LNCaP clone FGC (cell line): Measurements from ENCODE around the gene SIK1.

Experiments used
- DNase-seq: peaks from one replicate; pipeline ENCODE4 v3.0.0-alpha.2; 2011; ENCODE audit warnings: low read depth
- H3K4me3 ChIP-seq: 2 replicates; pipeline ENCODE4 v1.5.1; 2011; ENCODE audit warnings: mild to moderate bottlenecking, low read depth, low read length, control low read depth
- TF ChIP-seq, protein P1 (sequence below): IDR thresholded peaks from 2 replicates; pipeline ENCODE4 v1.5.1; 2012; ENCODE audit warnings: mild to moderate bottlenecking; ENCODE audit not compliant: control insufficient read depth, insufficient read depth; ENCODE audit errors: extremely low read depth

Gene SIK1

DNA sequence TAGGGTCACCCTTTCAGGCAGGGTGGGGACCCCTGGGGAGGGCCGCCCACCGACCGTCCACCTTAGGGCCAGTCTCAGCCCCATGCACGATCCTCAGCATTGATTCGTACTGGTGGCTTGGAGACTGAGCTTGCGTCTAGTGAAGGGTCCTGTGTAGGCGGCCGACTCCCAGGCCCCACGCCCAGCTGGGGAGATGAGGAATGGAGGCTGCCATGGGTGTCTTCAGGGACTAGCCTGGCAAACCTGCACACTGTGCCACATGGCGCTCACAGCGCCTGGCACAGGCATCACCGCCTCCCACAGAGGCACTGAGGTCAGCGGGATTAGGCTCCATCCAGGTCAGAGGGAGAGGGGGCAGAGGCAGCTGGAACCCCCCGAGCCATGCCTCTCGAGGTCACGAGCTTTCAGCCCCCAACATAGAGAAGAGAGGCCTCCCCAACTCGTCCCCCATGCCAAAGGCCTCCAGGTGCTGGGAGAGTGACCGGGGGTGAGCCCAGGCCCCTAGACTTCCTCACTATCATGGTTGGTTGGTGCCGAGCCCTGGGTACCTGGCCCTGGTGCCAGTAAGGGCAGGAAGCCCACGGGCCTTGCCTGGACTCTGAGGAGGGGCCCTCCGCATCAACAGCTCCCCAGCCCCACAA lies 51.0 kb downstream of the SIK1 start:
- no peak for DNase-seq
- H3K4me3 ChIP-seq: no peak overlapping the region
- TF ChIP-seq, protein P1, sequence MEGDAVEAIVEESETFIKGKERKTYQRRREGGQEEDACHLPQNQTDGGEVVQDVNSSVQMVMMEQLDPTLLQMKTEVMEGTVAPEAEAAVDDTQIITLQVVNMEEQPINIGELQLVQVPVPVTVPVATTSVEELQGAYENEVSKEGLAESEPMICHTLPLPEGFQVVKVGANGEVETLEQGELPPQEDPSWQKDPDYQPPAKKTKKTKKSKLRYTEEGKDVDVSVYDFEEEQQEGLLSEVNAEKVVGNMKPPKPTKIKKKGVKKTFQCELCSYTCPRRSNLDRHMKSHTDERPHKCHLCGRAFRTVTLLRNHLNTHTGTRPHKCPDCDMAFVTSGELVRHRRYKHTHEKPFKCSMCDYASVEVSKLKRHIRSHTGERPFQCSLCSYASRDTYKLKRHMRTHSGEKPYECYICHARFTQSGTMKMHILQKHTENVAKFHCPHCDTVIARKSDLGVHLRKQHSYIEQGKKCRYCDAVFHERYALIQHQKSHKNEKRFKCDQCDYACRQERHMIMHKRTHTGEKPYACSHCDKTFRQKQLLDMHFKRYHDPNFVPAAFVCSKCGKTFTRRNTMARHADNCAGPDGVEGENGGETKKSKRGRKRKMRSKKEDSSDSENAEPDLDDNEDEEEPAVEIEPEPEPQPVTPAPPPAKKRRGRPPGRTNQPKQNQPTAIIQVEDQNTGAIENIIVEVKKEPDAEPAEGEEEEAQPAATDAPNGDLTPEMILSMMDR: no peak

DNA sequence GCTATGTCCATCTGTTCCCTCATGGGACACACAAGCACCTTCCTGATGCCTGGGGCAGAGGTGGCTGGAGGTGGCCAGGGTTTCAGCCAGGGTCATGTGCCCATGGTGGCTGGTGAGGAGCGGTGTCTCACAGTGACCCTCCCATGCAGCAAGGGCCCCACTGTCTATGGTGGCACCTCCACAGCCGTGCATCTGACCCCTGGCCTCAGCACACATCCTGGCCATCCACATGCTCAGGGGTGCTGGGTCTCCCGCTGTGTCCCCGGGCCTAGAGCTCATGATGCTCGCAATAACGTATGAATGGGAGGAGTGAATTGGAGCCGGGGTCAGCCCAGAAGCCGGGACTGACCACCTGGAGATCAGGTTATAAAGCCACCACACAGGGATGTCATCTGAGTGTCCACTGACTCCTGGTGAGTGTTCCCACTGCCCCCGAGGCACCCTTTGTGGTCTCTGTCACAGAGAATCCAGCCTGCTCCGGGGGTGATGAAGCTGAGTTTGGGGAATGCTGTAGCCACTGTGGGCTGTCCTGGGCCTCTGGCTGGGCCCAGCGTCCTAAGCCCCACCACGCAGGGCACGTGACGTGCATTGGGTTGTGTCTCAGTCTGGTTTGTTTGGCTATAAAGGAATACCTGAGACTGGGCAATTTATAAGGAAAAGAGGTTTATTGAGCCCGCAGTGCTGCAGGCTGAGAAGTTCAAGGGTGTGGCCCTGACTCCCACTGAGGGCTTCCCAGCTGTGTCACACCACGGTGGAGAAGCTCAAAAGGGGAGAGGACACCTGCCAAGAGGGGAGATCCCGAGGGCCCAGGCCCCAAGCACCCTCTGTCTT lies 51.7 kb downstream of the SIK1 start:
- TF ChIP-seq, protein P1: no peak
- no peak overlapping the region for H3K4me3 ChIP-seq
- DNase-seq: no peak

DNA sequence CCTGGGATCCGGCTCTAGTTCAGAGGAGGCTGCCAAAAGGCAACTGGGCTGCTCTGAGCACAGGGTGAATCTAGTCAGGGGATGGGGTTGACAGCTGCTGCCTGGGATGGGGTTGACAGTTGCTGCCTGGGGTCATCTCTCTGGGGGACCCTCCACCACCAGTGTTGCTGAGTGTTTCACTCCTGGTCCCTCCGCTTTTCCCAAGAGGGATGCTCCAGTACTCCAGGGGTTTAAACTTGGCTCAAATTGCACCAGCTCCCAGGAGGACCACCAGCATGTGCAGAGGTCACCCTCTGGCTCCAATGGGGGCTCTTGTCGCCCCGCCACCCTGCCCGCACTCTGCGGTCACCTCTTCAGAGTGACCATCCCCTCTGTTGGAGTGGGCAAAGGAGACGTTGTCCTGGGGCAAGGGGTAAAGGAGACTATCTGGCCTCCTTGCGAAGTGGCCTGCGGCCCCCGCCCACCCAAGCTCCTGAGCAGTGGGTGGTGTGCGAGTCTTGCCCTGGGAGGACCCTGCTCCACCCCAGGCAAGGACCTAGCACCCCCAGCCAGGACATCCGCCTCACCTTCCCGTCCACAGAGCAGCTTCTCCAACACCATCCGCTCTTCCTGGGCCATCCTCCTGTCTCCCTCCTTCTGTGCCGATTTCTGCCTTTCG lies 52.6 kb downstream of the SIK1 start:
- no peak overlapping the region for H3K4me3 ChIP-seq
- TF ChIP-seq, protein P1: no peak
- DNase-seq: no peak

DNA sequence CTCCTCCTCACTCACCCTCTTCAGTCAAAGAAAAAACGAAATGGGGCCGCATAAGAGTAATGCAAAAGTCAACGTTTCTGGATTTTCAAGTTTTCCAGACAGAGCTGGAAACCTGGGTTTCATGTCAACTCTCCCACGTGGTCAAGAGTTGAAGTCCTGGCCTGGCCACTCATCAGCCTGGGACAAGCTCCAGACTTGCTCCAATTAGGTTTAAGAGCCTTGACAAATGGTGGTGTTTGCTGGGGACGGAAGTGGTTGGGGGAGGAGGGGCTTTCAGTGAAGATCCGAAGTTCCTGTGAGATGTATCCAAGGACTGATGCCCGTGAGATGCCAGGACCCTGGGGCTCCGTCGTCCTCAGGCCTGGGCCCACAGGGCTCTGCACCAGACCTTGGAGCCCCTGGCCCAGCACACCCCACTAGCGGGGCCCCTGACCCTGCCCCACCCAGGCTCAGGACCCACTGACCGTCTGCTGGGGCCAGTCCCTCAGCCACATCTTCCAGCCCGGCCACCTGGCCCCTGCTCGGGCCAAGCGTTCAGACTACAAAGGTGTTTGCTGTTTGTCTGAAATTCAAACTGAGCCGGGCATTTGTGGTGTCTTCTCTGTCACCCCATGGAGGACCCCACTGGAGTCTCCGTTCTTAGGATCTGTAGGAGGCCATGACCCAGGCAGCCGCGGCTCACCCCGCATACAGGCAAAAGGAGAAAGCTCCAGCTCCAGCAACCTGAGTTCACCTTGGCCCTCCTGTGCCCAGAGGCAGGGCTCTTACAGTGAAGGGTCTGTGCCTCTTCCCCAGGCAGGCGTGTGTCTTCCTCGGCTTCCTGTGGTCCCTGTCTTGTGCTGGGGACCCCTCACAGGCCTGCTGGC lies 53.3 kb downstream of the SIK1 start:
- TF ChIP-seq, protein P1: no peak
- no peak for DNase-seq
- no peak overlapping the region for H3K4me3 ChIP-seq

DNA sequence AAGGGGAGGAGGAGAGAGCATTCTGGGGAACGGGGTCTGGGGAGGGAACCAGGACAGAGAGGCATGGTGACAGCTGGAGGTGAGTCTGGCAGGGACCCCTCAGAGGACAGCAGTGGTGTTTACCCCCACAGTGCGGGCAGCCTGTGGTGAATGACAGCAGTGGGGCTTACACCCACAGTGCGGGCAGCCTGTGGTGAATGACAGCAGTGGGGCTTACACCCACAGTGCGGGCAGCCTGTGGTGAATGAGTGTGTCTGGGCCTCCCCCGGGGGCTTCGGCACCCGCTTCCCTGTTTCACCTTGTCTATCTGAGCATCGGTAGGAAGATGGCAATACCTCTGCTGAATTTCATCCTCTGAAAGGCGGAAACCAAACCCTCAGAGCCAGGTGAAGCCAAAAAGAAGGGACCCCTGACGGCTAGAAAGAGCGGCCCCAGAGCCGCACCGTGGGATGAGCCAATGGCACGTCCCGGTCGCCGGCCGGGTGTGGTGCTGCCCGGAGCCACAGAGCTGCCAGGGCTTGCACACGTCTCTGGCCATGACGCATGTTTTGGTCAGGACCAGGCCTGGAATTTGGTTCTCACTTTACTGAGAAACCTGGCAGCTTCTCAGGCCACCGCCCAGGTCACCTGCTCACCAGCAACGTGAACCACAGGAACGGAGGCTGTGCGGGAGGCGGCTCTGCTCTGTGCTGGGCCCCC lies 54.1 kb downstream of the SIK1 start:
- TF ChIP-seq, protein P1: no peak
- no peak overlapping the region for H3K4me3 ChIP-seq
- DNase-seq: no peak

DNA sequence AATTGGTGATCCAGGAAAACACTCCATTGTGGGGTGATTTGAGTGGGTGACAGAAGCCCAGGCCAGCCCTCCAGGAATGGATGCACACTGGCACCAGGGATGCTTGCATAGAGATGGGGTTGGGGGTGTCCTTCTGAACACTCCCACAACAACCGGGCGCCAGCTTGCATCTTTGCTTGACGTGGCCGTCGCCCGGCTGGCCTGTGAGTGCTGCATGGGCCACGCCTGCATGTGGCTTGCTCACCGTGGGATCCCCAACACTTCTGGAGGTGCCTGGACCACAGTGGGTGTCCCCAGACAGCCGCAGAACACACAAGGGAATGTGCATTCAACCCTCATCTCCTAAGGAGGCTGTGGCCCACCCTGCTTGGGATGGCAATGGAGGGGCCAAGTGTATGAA lies 55.1 kb downstream of the SIK1 start:
- TF ChIP-seq, protein P1: no peak
- no peak overlapping the region for H3K4me3 ChIP-seq
- DNase-seq: no peak
